ENCODE data around the gene XCR1.
"Not testable (repeated sequence)": the region's sequence is repeated elsewhere in the genome, so short reads cannot be mapped to it uniquely, and the experiment has no call there.

XCR1 gene

DNA sequence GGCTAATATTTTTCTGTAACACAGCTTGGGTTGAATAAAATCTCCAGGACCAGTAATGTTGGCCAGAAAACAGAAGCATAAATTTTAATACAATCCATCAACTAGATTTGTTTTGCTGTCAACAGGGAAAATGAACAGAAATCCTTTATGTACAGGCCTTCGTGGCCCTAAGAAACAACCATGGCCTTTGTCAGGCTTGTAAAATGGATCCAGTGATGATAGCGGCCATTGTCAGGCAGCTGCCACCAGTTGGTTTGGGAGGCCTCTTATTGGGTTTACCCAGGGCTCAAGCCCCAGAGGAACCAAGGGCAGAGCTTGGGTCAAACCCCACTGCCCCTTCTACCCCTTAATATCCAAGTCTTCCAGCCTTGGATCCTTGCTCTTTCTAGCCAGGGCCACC, 26.1 kb downstream of the XCR1 start:
- no peak for DNase-seq

DNA sequence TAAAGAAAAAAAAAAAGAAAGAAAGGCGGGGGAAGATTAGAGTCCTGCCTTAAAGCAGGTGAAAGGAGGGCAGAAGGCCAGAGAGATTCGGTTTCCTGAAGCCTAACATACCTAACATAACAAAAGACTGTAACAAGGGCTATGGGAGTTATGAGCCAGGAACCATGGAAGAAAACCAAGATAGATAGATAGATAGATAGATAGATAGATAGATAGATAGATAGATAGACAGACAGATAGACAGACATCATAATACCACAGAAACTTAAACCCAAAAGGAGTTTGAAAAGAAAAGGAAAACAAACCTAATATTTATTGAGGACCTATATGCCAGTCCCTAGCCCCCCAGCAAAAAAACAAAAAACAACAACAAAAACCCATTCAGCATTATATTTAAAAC, 29.3 kb downstream of the XCR1 start:
- DNase-seq, result no peak

DNA sequence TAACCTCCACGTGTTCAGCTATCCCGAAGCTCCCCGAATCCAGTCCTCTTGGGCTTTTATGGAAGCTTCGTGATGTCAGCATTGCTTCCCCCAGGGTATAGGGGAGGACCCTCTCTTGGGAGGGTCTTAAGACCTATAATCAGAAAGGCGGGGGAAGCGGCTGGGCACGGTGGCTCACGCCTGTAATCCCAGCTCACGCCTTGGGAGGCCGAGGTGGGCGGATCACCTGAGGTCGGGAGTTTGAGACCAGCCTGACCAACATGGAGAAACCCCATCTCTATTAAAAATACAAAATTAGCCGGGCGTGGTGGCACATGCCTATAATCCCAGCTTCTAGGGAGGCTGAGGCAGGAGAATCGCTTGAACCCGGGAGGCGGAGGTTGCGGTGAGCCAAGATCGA, 29.8 kb downstream of the XCR1 start:
- DNase-seq, result not testable (repeated sequence)

DNA sequence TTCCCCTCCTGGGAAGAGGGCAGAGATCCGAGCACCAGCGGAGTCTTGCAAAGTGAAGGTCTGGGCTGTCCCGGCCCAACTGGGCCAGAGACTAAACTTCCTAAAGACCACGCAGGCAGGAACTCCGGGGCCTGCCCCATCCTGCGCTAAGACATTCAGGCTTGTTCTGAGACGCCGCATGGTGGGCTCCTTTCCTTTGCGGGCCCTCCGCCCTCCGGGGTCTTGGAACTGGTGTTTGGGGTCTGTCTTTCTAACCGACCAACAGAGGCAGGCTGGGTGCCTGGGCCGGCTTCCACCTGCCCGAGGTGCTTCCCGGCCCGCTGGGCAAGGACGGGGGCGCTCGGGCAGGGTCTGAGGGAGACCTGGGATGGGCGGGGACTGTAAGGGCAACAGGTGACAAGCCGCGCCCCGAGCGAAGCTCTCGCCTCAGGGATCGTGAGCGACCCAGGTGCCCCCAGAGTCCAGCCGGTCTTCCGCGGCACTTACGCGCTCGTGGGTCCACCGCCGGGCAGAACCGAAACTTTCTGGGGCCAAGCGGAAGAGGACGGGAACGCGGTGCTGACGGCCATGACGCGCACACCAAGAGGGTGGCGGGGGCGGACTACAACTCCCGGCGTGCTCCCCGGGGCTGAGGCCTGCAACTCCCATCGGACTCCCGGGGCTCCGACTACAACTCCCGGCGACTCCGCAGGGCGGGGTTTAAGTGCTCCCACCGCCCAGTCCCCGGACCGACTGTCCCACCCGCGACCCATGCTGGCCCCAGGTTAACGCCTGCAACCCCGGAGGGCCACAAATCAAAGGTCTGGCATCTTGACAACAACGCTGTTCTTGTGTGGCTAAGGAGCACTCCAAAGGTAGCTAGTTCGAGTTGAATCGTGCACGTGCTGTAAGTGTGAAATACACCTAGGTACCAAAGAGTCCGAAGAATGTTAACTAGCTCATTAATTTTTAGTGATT, 31.8 kb downstream of the XCR1 start, which contains the start of gene FYCO1:
Gene FYCO1, minus strand, starts transcription at position 589 of the 957 bp plus-strand sequence. CDS start 10,914 bp downstream, outside the sequence.
- DNase-seq, result peak; percentile 20

DNA sequence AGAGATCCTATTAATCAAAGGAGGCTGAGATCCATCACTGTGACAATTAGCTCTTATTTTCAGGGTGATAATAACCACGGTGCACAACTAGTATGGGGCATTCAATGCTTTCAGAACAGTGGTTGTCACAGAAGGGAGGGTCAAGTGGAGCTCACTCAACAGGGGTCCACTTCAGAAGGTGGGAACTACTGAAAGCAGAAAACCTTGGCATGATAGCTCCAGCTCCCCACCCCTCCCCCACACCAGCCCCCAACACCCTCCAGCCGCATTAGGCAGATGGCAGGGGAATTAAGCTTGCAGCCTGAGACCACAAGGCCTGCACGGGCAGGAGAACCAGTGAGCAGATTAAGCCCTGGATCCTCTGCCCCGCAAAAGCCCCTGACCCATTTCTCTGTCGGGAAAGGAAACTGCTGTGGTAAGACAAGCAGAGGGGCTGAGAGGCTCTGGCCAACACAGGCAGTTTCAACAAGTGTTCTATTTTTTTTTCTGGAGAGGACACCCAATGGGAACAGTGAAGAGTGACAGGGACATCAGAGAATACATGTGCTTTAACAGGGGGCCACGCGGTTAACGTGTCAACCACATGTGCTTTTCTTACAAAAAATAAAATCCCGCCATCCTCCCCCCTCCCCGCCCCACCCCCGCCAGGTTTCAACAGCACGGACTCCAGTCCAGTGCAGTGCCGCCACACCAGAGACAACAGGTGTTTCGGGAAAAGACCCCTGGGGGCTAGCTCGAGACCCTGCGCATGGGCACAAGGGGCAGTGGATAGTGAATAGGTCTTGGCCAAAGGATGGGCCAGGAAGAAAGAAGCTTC, 32.7 kb downstream of the XCR1 start:
- DNase-seq, result no peak

DNA sequence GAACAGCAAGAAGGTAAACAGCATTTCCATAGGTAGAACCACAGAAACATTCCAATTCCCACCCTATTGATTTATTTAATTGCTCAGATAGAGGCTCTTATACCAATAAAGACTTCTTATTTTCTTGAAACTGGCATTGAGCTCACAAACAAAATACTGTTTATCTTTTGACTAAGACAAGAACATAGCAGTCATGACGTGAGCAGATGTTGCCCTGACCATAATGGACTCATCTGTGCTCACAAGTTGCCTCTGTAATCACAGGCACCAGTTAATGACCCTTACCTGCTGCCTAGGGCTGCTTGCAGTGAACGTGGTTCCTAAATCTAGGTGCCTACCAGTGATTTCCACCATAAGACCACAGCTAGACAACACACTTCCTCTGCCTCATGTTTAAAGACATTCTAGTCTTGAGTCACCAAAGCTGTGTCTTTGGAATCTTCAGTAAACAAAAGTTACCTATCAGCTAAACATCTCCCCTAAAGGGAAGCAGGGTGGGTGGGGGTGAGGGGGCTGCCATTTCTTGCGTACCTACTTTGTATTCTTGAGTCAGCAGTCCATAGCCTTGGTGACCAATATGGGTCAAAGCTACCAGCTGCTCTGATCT, 33.8 kb downstream of the XCR1 start:
- DNase-seq, result no peak

DNA sequence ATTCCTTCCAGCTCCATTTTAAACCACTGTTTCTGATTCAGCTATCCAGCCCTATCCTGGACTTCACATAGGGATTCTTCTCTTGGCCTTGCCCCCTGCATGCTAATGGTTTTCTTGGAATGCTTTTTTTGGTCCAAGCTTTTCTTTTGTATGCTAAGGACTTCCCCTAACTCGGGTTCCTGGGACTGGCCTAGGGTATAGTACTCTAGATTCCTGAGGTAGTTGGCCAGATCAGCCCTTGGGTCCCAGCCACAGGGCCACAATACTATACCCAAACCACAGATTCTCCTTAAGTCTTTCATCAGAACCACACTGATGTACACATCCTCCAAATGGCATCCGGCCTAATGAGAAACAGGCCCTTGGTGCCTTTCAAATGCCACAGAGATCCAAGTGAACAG, 34.5 kb downstream of the XCR1 start:
- DNase-seq, result no peak

DNA sequence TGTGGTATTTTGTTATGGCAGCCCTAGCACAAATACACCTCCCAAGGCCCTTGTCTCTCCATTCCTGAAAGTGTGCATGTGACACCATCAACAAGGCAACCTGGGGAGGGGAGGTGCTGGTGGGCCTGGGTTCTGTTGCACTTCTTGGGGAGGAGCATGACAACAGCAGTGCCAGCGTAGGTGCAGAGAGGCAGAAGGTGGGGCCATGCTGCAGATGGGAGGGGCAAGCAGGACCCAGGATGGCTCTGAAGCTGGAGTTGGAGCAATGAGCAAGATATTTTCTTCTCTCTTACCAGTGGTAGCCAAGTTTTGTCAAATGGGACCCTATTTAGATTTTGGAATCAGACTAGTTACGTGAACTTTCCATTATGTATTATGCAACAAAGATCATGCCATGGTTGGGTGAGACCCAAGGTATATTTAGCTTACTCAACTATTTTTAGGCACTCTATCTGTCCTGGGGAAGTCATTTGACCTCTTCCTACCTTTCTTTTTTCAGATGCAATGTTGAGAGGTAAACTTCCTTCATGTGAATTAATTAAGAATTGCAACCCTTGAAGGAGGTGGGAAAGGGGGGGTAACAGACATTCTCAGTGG, 35.1 kb downstream of the XCR1 start:
- no peak for DNase-seq

DNA sequence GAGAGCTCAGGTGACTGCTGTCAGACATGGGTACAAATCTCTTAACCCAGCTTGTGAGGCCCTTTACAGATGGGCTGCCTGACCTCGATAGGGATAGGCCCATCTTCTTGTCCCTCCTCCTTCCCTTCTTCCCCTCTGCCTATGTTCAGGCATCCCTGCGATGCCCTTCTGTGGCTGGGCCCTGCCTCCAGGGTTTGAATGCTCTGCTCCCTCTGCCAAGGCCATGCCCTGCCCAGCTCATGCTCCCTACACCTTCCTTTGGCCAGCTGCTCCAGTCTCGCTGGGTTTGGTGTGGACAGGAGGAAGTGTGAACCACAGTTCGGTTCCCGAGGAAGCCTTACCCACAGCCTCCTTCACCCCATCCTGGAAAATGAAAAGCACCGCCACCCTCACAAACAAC, 35.9 kb downstream of the XCR1 start:
- no peak for DNase-seq

DNA sequence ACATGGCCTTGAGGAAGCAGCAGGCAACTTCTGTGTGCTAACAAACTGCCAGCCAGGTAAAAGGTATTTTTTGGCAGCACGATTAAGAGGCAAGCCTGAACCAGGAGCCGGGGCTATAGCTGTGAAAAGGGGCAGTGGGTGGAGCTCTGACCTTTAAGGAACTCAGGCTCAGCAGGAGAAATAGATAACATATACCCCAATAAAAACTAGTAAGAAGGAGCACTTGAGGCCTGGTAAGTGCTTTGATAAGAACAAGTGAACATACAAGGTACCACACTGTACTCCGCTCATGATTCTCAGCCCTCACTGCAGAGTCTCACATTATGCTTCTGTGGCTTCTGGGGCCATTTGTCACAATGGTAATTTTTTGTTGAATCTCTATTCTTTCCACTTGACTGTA, 37.1 kb downstream of the XCR1 start:
- no peak for DNase-seq

DNA sequence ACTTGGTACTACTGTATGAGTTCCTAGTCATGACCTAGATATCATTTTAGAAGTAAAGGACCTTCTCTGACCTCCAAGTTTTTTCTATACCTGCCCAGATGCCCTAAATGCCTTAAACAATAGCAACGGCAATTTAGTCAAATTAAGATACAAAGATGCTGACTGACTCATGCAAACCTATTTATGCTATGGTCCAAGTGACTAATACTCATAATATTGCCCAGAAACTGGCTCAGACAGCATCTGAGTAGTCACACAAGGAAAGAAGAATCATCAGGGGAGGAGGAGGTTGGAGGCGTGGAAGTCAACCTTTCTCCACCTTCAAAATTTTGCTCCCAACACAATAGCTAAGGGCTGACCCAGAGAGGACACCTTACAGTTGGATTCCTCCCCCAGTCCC, 38.5 kb downstream of the XCR1 start:
- no peak for DNase-seq

DNA sequence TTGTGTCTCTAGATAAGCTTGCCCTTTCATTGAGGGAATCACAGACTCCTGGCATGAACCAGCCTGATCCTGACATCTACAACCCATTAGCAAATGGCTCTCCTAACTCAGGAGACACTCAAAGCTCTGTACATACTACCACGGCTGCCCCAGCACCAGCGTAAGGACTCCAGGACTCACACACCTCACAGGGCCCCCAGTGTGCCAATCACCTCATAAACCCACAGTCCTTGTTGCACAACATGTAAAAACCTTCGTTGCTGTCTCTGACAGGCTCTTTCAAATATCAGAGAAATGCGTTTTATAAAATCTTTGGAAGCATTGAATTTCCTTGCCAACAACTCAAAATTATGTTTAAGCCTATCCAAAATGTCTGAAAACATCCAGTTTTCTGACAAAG, 38.9 kb downstream of the XCR1 start:
- DNase-seq, result no peak

DNA sequence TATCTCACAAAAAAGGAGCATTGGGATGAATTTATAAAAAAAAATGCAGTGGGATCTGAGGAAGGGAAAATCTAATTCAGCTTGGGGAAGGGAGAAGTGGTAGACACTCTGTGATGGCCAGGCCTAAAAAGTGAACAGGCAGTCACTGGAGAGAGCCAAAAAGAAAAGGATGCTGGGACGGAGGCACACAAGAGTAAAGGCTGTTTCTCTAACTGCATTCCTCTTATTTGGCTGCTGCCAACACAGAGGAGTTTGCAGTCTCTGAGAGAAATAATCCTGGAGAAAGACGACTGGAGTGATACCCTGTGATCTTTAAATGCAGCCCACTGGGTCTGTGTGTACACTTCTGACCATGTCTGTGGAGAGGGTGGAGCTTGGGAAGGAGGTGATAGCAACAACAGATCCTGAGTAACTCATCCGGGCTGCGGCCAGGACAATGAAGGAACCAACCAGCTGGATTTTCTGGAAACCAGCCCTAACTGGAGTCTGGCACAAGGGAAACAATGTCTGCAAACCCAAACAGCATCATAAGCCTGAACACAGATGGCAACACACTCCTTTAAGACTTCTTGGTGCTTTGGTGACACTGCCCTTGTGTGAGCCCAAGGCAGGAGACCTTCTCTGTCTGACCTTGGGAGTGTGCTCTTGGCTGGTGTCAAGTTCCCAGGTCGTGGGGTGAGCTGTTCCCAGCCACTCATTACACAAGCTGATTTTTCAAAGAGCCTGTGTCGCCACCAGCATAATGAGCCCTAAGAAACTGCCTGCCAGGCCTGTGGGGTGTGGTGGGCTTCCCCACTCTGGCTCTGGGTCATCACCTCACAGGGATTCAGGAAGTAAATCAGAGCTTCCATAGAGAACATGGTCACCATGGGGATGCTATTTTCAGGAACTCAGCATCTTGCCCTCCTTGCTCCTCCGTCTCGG, 39.7 kb downstream of the XCR1 start:
- DNase-seq, result no peak

DNA sequence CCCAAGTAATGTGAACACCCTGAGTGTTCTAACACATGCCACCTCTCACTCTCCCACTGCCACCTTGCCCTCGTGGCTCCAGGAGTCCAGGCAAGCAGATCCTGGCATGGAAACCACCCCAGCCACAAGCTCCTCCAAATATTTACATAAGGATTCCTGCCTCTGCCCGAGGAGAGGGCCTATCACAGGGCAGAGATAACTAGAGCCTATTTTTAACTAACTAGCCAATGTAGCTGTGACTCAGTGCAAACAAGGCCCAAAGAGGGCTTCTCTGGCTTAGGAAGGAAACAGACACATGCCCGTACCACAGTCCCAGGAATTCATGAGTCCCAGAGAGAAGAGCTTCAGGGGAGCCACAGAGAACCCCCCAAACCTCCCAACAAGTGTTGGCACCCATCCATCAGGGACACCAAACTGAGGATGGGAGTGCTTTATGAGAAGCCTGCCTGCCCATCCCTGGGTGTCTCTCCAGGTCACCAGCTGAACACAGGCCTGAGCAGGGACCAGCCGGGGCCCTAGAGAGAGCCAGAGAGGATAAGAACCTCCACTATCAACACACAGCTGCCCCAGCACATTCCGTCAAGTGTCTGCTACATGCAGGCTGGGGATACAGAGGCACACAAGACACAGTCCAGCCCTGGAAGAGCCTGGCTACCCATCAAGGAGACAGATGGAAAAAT, 40.8 kb downstream of the XCR1 start:
- peak; percentile 49 for DNase-seq

DNA sequence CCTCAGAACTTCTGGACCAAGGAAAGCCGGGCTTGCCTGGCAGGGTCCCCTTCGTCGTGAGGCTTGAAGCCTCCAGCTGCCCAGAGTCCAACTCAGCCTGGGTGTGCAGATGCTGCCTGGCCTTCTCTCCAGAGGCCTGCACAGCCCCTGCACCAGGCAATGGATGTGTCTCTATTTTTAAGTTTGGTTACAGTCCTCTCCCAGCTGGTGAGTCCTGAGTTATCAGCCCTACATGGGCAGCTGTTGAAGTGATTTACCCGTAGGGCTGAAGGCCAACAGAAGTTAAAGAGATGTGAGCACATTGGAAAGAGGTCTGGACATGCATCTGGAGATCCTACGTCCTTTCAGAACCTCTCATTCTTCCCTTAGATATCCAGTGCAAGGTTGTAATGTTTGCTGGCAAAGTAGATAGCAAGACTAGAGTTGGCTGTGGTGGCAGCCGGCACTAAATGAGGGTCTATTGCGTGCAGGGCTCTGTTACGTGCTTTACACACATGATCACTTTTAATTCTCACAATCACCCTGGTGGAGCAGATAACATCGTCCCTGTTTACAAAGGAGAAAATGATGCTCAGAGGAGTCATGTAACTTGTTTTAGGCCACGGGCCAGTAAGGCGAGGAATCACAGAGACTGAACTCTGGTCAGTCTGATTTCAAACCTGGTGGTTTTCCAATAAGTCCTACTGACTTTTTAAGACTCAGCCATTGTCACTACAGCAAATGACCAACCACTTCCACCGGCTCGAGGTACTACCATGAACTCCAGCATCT, 41.6 kb downstream of the XCR1 start:
- no peak for DNase-seq

DNA sequence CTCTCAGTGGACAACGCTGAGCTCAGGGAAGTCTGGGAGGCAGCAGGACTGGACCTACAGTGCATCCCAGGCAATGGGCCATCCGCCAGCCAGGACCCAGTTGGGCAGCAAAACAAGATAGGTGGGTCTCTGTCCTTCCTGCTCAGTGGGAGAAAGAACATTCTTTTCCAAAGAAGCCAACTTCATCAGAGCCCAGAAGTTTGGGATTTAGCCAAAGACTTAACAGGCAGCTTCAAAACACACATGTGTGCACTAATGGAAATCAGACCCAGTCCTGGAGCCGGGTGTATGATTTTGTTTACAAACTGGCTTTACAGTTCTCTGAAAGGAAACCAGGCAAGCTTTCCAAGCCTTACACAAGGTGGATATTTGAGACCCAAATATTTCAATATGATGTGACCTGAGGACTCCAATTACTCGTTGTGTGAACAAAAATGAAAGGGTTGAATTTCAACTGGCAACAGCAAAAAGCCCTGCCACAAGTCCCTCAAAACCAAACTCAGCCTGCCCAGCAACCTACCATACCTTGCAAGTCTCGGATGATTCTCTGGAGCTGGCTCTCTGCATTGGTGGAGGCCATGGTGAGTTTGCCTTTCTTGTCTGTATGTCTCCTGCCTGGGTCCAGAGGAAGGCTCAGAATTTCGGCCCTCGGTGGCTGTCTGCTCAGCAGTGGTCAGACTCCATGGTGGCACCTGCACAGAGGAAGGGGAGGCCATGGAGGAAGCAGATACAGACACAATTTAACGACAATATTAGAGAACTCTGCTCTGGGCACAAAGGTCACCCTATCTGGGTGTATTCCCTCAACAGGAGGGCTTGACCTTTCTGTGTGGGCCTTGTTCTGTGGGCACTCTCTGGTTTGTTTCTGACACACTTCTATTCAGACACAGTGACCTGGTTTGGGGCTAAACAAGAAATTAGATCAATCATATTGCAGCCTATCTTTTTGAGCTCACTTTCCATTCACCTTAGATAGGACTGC, 42.7 kb downstream of the XCR1 start:
- no peak for DNase-seq

DNA sequence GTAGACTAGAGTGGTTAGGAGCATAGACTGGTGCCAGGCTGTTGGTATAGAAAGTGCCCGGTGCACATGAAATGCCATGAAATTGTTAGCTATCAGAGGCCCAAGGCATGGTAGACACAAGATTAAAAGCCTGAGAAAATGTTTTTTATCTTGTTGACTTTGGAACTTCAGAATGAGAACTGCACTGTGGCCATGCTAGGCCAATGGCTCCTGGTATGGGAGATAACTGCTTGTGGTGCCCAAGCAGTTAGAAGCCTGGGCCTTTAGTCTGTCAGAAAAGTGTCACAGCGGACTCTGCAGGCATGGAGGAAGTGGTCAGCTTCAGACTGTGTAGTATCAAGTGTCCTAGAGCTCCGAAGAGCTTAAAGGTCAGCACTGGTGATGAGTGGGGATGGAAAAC, 43.5 kb downstream of the XCR1 start:
- DNase-seq, result no peak

DNA sequence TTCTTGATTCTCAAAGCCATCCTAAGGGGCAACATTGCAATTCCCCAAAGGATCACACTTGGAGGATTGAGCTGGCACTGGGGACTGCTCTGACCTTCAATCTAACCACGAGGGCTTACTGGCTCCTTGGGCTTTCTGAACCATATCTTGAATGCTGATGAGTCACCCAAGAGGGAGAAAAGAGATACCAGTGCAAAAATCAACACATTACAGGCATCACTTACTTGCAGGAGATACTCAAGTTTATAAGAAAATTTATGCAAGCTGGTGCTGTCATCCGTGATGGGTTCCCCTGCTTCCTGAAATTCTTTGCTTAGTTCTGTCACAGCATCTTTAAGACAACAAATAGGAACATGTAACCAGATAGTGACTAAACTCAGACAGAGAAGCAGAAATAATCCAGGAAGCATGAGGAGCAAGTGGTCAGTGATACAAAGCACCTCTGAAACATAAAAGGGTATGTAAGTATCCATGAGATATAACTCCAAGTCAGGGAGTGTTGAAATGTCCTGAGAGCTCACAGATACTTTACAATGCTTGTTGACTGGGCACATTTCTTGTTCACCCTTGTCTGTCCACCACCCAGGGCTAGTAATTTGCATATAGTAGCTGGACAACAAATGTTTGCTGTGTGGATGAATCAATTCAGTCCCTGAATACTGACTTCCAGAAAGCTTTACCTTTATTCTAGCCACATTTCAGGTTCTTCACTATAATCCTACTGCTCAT, 45.8 kb downstream of the XCR1 start:
- DNase-seq, result no peak

DNA sequence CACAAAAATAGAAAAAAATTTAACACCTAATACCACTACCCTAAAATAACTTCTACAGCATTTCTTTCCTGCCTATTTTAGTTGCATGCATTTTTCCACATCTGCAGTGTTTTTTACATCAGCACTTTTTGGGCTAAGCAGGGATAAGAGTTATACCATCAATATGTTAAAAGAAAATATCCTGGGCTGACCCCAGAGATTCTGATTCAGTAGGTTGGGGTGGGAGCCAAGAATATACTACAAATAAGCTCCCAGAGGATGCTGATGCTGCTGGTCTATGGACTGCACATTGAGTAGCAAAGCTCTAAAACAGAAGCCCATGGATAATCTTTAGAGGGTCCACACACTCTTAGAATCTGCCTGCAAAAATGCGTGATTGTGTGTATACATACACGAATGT, 46.5 kb downstream of the XCR1 start:
- DNase-seq, result no peak
